ENCODE measurements around the gene TRUB2.
"Not testable (repeated sequence)": the region's sequence is repeated elsewhere in the genome, so short reads cannot be mapped to it uniquely, and the experiment has no call there.

Gene TRUB2

DNA sequence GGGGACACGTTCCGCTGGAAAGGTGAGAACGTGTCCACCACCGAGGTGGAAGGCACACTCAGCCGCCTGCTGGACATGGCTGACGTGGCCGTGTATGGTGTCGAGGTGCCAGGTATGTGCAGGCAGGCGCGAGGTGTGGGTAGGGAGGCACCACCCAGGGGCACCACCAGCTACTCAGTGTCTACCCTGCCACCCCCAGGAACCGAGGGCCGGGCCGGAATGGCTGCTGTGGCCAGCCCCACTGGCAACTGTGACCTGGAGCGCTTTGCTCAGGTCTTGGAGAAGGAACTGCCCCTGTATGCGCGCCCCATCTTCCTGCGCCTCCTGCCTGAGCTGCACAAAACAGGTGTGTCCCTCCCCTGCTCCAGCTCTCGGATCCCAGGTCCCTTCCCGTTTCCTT, 33.2 kb upstream of the TRUB2 start:
- Mint-ChIP-seq H3K9me3 (no peaks in the 10 kb centered on the region), H3K27me3 (ENCODE audit: low read depth) (no peaks in the 10 kb centered on the region), H3K36me3 (ENCODE audit: low read depth) (peaks cover 7% of the 10 kb centered on the region), H3K4me3 (no peak overlapping the region), H3K27ac (no peak overlapping the region), H3K4me1 (ENCODE audit: low read depth) (no peaks in the 10 kb centered on the region)
- DNase-seq (ENCODE audit: low spot score) = no peak

- no peaks in the 10 kb centered on the region for H3K4me1 Mint-ChIP-seq (ENCODE audit: low read depth)
- H3K4me3 Mint-ChIP-seq = no peak overlapping the region
- H3K36me3 Mint-ChIP-seq (ENCODE audit: low read depth) = peaks cover 16% of the 10 kb centered on the region
- no peak overlapping the region for H3K27ac Mint-ChIP-seq
- no peaks in the 10 kb centered on the region for H3K27me3 Mint-ChIP-seq (ENCODE audit: low read depth)
- no peak for DNase-seq (ENCODE audit: low spot score)
- no peaks in the 10 kb centered on the region for H3K9me3 Mint-ChIP-seq
Observed at GRCh38 chr9:128349772-128350171, 27.5 kb upstream of the TRUB2 start.

DNA sequence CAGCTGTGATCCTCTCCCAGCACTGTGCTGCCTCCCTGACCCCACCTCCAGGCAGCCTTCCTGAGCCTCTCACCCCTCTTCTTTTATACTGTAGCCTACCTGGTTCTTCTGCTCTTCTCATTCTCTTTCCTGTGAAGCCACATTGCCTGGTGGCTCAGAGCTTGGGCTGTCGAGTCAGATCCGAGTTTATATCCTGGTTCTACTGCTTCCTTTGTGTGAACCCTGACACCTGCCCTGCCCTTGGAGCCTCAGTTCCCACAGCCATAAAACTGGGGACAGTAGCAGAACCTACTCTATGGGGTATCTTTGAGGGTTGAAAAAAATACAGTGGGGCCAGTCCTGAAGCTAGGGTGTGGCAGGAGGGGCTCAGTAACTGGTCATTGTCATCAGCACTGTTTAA, 26.9 kb upstream of the TRUB2 start:
- Mint-ChIP-seq H3K9me3 (no peaks in the 10 kb centered on the region), H3K4me1 (ENCODE audit: low read depth) (no peaks in the 10 kb centered on the region), H3K27ac (no peak overlapping the region), H3K27me3 (ENCODE audit: low read depth) (no peaks in the 10 kb centered on the region), H3K36me3 (ENCODE audit: low read depth) (peaks cover 17% of the 10 kb centered on the region), H3K4me3 (no peak overlapping the region)
- DNase-seq (ENCODE audit: low spot score) = no peak

DNA sequence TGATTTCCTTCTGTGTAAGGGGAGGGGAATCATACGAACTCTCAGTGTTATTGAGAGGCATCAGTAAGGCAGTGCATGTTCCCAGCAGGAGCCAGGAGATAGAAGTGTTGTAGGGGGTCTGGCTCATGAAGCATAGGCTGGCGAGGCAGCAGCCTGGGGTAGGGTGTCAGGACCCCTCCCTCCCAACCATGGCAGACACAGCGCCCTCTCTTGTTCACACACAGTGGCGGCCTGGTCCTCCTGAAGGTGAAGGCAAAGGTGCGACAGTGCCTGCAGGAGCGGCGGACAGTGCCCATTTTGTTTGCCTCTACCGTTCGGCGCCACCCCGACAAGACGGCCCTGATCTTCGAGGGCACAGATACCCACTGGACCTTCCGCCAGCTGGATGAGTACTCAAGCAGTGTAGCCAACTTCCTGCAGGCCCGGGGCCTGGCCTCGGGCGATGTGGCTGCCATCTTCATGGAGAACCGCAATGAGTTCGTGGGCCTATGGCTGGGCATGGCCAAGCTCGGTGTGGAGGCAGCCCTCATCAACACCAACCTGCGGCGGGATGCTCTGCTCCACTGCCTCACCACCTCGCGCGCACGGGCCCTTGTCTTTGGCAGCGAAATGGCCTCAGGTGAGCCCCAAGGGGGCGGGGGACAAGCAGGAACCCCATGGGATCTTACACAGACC, 22.8 kb upstream of the TRUB2 start:
- no peaks in the 10 kb centered on the region for H3K27me3 Mint-ChIP-seq (ENCODE audit: low read depth)
- no peak for DNase-seq (ENCODE audit: low spot score)
- H3K9me3 Mint-ChIP-seq = no peaks in the 10 kb centered on the region
- H3K4me3 Mint-ChIP-seq = no peak overlapping the region
- peaks cover 4% of the 10 kb centered on the region for H3K4me1 Mint-ChIP-seq (ENCODE audit: low read depth)
- no peak overlapping the region for H3K27ac Mint-ChIP-seq
- H3K36me3 Mint-ChIP-seq (ENCODE audit: low read depth) = peaks cover 13% of the 10 kb centered on the region

DNA sequence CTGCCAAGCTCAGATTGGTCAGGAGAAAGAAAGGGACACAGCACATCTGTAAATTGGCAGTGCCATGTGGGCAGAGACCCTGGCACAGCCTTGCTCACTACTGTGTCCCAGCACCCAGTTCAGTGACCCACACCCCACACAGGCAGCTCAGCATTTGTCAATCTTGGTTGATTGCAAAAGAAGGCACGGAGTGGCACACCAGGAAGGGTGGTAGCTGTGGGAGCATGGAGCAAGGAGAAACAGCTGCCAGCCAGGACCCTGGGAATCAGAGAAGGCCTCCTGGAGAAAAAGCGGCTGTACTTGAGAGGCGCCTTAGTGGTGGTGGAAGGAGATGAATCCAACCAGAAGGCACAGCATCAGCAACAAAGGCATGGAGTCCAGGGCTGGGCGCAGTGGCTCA, 21.6 kb upstream of the TRUB2 start:
- H3K9me3 Mint-ChIP-seq = no peaks in the 10 kb centered on the region
- no peak overlapping the region for H3K4me3 Mint-ChIP-seq
- no peaks in the 10 kb centered on the region for H3K27me3 Mint-ChIP-seq (ENCODE audit: low read depth)
- peaks cover 8% of the 10 kb centered on the region for H3K4me1 Mint-ChIP-seq (ENCODE audit: low read depth)
- H3K27ac Mint-ChIP-seq = no peak overlapping the region
- DNase-seq (ENCODE audit: low spot score) = no peak
- H3K36me3 Mint-ChIP-seq (ENCODE audit: low read depth) = peaks cover 10% of the 10 kb centered on the region

DNA sequence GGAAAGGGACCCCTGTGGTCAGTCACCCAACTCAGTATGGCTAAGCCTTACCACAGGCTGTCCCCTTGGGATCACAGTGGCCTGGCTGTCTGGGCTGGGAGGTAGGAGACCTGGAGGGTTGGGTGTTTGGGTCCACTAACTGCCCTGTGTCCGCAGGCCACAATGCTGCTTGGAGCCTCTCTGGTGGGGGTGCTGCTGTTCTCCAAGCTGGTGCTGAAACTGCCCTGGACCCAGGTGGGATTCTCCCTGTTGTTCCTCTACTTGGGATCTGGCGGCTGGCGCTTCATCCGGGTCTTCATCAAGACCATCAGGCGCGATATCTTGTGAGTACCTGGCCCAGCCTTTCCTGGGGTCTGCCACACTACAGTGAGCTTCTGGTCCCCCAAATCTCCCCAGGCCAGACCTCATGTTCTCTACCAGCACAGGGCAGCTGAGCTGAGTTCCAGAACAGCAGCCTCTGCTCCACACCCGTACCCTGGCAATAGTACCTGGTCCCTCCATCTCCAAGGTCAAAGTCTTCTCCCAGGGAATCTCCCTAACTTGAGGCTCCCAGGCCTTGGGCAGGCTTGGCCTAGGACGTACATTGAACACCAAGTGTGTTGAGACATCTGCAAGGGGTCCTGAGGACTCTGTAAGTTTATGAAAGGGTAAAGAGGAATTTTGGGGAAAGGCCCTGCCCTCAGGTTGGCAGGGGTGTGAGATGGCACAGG, 20.9 kb upstream of the TRUB2 start:
- Mint-ChIP-seq H3K36me3 (ENCODE audit: low read depth) (peaks cover 10% of the 10 kb centered on the region), H3K4me3 (no peak overlapping the region), H3K27ac (no peak overlapping the region), H3K9me3 (no peaks in the 10 kb centered on the region), H3K27me3 (ENCODE audit: low read depth) (no peaks in the 10 kb centered on the region), H3K4me1 (ENCODE audit: low read depth) (peaks cover 8% of the 10 kb centered on the region)
- no peak for DNase-seq (ENCODE audit: low spot score)

GRCh38 chr9:128341435-128341849, 19.2 kb upstream of the TRUB2 start:
- peak; percentile 68 for DNase-seq (ENCODE audit: low spot score)
- Mint-ChIP-seq H3K4me1 (ENCODE audit: low read depth) (peaks cover 8% of the 10 kb centered on the region), H3K27ac (peak overlapping the region; percentile 94), H3K36me3 (ENCODE audit: low read depth) (peaks cover 5% of the 10 kb centered on the region), H3K4me3 (peak overlapping the region; percentile 94), H3K9me3 (no peaks in the 10 kb centered on the region), H3K27me3 (ENCODE audit: low read depth) (no peaks in the 10 kb centered on the region)

GRCh38 chr9:128340691-128341434, 18.6 kb upstream of the TRUB2 start:
- peaks cover 8% of the 10 kb centered on the region for H3K4me1 Mint-ChIP-seq (ENCODE audit: low read depth)
- H3K27me3 Mint-ChIP-seq (ENCODE audit: low read depth) = no peaks in the 10 kb centered on the region
- no peaks in the 10 kb centered on the region for H3K9me3 Mint-ChIP-seq
- peak; percentile 21 for DNase-seq (ENCODE audit: low spot score)
- H3K27ac Mint-ChIP-seq = peak overlapping the region; percentile 94
- H3K4me3 Mint-ChIP-seq = peak overlapping the region; percentile 94
- peaks cover 5% of the 10 kb centered on the region for H3K36me3 Mint-ChIP-seq (ENCODE audit: low read depth)

DNA sequence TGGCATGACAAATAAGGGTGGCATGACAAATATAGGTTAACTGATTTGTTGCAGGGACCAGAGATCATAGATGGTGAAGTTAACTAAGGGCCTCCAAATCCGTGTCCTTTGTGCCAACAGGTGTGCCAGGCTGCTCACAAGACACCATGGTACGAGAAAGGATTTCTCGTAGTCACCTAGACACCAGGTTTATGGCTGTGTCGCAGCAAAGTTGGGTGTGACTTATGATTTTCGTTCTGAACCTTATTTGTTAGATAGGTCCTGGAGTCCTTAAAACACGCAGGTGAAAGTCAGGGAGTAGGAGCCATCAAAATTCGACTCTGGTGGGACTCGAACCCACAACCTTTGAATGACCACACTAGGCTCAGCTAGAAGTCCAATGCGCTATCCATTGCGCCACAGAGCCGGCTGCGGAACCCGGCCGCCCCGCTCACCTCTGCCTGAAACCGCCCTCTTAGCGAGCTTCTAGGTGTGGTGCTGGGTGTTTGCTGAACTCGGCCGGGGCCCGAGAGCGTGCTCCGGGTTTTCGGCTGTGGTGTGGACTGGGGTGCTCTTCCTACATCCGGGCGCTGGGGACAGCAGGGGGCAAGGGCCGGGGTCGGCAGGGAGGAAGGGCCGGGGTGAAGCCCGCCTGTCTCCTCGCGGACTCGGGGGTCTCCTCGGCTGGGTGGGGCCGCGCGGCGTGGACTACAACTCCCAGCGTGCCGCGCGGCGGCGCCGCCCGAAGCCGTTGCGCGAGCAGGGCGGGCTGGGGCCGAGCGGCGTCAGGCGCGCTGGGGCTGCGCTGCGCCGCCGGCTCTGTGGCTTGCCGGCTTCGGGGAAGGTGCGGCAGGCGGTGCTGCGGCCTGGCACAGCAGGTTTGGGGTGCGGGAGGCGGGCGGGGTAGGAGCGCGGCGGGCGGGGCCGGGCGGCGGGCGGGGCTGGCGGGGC, 17.8 kb upstream of the TRUB2 start, which contains the start of gene SLC27A4:
Gene SLC27A4 (plus strand): TSS at position 767 of the 930 bp plus-strand sequence. CDS start 2,606 bp downstream, outside the sequence.
- Mint-ChIP-seq H3K9me3 (no peaks in the 10 kb centered on the region), H3K4me3 (peak within 1 kb of the TSS; percentile 94), H3K36me3 (ENCODE audit: low read depth) (peaks cover 5% of the 10 kb centered on the region), H3K27me3 (ENCODE audit: low read depth) (no peaks in the 10 kb centered on the region), H3K4me1 (ENCODE audit: low read depth) (peaks cover 8% of the 10 kb centered on the region), H3K27ac (peak within 1 kb of the TSS; percentile 94)
- DNase-seq (ENCODE audit: low spot score) = peak; percentile 85

GRCh38 chr9:128338852-128339614, 16.8 kb upstream of the TRUB2 start:
- H3K4me1 Mint-ChIP-seq (ENCODE audit: low read depth); H3K36me3 Mint-ChIP-seq (ENCODE audit: low read depth); H3K27me3 Mint-ChIP-seq (ENCODE audit: low read depth); DNase-seq (ENCODE audit: low spot score); H3K9me3 Mint-ChIP-seq: not testable (repeated sequence)
- peak overlapping the region; percentile 20 for H3K27ac Mint-ChIP-seq
- H3K4me3 Mint-ChIP-seq = peak overlapping the region; percentile 86

DNA sequence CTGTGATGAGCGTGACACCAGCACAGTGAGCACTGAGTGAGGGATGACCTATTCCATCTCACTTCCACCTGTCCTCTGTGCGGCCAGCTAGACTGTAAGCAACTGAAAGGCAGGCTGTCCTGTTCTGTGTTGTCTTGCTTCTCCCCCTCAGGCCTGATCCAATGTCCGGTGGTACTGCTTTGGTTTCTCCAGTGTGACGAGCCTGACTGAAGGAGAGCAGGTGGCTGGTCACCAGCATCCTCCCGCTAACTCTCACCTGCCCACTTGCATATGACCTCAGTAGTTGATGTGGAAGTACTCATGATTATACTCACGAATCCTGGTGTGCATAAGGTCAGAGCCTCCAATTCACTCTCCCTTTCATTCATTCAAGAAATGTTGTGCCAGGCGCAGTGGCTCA, 15.7 kb upstream of the TRUB2 start:
- Mint-ChIP-seq H3K4me1 (ENCODE audit: low read depth) (peaks cover 8% of the 10 kb centered on the region), H3K27ac (no peak overlapping the region), H3K4me3 (no peak overlapping the region), H3K36me3 (ENCODE audit: low read depth) (no peaks in the 10 kb centered on the region), H3K27me3 (ENCODE audit: low read depth) (no peaks in the 10 kb centered on the region), H3K9me3 (no peaks in the 10 kb centered on the region)
- DNase-seq (ENCODE audit: low spot score) = no peak

- H3K36me3 Mint-ChIP-seq (ENCODE audit: low read depth) = no peaks in the 10 kb centered on the region
- H3K4me3 Mint-ChIP-seq = no peak overlapping the region
- H3K9me3 Mint-ChIP-seq = no peaks in the 10 kb centered on the region
- H3K27me3 Mint-ChIP-seq (ENCODE audit: low read depth) = no peaks in the 10 kb centered on the region
- no peak overlapping the region for H3K27ac Mint-ChIP-seq
- peaks cover 4% of the 10 kb centered on the region for H3K4me1 Mint-ChIP-seq (ENCODE audit: low read depth)
- DNase-seq (ENCODE audit: low spot score) = no peak
Observed at GRCh38 chr9:128335914-128336313, 13.7 kb upstream of the TRUB2 start.

GRCh38 chr9:128335161-128335560, 12.9 kb upstream of the TRUB2 start:
- H3K9me3 Mint-ChIP-seq = no peaks in the 10 kb centered on the region
- H3K27ac Mint-ChIP-seq = no peak overlapping the region
- H3K4me3 Mint-ChIP-seq = no peak overlapping the region

More at GRCh38 chr9:128335161-128335560, 12.9 kb upstream of the TRUB2 start:
- H3K36me3 Mint-ChIP-seq (ENCODE audit: low read depth) = no peaks in the 10 kb centered on the region
- H3K4me1 Mint-ChIP-seq (ENCODE audit: low read depth) = peaks cover 4% of the 10 kb centered on the region
- no peaks in the 10 kb centered on the region for H3K27me3 Mint-ChIP-seq (ENCODE audit: low read depth)
- no peak for DNase-seq (ENCODE audit: low spot score)
